OCI-LY3 (cell line): ENCODE measurements around the gene HGF.

ENCODE experiments used
- H2AFZ ChIP-seq: fragments of 200-600, 300-600 bp; shearing (Covaris generic); 2 replicates; pipeline ENCODE4 v1.6.0; 2014; ENCODE audit warnings: antibody characterized with exemption, low read depth, low read length
- H3K27ac ChIP-seq: fragments of 200-600, 300-600 bp; sonication (generic); 2 replicates; pipeline ENCODE4 v1.5.1; 2014; ENCODE audit warnings: mild to moderate bottlenecking, low read length, moderate library complexity, mixed read lengths
- H3K27me3 ChIP-seq: fragments of 200-600, 300-600 bp; sonication (generic); 2 replicates; pipeline ENCODE4 v1.6.1; 2014; ENCODE audit warnings: low read depth, low read length, mixed read lengths
- H3K36me3 ChIP-seq: fragments of 200-600, 300-600 bp; sonication (generic); replicated peaks from 2 replicates; pipeline ENCODE3; 2014; ENCODE audit warnings: low read depth, low read length, mixed read lengths
- H3K4me1 ChIP-seq: fragments of 300-600, 200-600 bp; sonication (generic); 2 replicates; pipeline ENCODE4 v1.6.1; 2014; ENCODE audit warnings: low read length, mixed read lengths
- H3K4me2 ChIP-seq: fragments of 200-600, 300-600 bp; sonication (generic); 2 replicates; pipeline ENCODE4 v1.6.1; 2014; ENCODE audit warnings: low read length, mixed read lengths
- H3K4me3 ChIP-seq: fragments of 300-600, 200-600 bp; sonication (generic); 2 replicates; pipeline ENCODE4 v1.5.1; 2014; ENCODE audit warnings: antibody characterized with exemption, mild to moderate bottlenecking, low read length, moderate library complexity
- H3K79me2 ChIP-seq: fragments of 300-600, 200-600 bp; shearing (Covaris generic); 2 replicates; pipeline ENCODE4 v1.6.1; 2014; ENCODE audit warnings: mild to moderate bottlenecking, low read length, mixed read lengths
- H3K9ac ChIP-seq: fragments of 300-600, 200-600 bp; shearing (Covaris generic); 2 replicates; pipeline ENCODE4 v1.6.0; 2014; ENCODE audit warnings: mild to moderate bottlenecking, low read length, moderate library complexity
- H3K9me3 ChIP-seq: fragments of 200-600, 300-600 bp; shearing (Covaris generic); 2 replicates; pipeline ENCODE4 v1.6.1; 2014; ENCODE audit warnings: low read length, mixed read lengths; ENCODE audit not compliant: insufficient read depth
- H4K20me1 ChIP-seq: fragments of 200-600, 300-600 bp; sonication (generic); 2 replicates; pipeline ENCODE4 v1.6.1; 2016; ENCODE audit warnings: low read length, mixed read lengths; ENCODE audit not compliant: insufficient read depth
- EZH2phosphoT487 ChIP-seq: fragments of 200-600 bp; shearing (Covaris generic); IDR thresholded peaks from 2 replicates; pipeline ENCODE4 v1.6.1; 2018; ENCODE audit warnings: antibody characterized with exemption, mixed run types, low read depth
- TF ChIP-seq, protein P1 (sequence below): fragments of 200-600, 300-600 bp; sonication (generic); IDR thresholded peaks from 2 replicates; pipeline ENCODE4 v1.5.1; 2014; ENCODE audit warnings: antibody characterized with exemption, low read length, low read depth

HGF gene

DNA sequence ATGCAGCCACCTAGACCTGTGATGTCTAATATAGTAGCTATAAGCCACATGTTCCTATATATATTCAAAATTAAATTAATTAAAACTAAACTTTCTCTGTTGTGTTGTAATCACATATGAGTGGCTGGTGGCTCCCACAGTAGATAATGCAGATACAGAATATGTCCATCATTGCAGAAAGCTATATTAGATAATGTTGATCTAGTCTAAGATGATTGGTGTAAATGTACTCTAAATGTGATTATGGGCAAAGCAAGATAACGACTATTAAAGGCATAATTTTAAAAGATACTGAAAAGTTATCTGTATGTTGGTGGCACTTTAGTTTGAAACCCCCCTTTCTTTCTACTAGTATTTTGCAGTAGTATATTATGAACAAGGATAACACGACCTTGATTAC, 5.7 kb upstream of the HGF start:
- no peak overlapping the region for H3K4me3 ChIP-seq
- no peak overlapping the region for H3K9ac ChIP-seq
- no peaks in the 10 kb centered on the region for H3K9me3 ChIP-seq
- peaks cover 7% of the 10 kb centered on the region for H3K4me1 ChIP-seq
- no peak overlapping the region for H3K4me2 ChIP-seq
- TF ChIP-seq, protein P1, sequence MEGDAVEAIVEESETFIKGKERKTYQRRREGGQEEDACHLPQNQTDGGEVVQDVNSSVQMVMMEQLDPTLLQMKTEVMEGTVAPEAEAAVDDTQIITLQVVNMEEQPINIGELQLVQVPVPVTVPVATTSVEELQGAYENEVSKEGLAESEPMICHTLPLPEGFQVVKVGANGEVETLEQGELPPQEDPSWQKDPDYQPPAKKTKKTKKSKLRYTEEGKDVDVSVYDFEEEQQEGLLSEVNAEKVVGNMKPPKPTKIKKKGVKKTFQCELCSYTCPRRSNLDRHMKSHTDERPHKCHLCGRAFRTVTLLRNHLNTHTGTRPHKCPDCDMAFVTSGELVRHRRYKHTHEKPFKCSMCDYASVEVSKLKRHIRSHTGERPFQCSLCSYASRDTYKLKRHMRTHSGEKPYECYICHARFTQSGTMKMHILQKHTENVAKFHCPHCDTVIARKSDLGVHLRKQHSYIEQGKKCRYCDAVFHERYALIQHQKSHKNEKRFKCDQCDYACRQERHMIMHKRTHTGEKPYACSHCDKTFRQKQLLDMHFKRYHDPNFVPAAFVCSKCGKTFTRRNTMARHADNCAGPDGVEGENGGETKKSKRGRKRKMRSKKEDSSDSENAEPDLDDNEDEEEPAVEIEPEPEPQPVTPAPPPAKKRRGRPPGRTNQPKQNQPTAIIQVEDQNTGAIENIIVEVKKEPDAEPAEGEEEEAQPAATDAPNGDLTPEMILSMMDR = no peak
- no peak for TF ChIP-seq EZH2phosphoT487
- no peak overlapping the region for H2AFZ ChIP-seq
- no peaks in the 10 kb centered on the region for H4K20me1 ChIP-seq
- H3K79me2 ChIP-seq = no peaks in the 10 kb centered on the region
- no peak overlapping the region for H3K27ac ChIP-seq
- no peaks in the 10 kb centered on the region for H3K36me3 ChIP-seq
- no peaks in the 10 kb centered on the region for H3K27me3 ChIP-seq

DNA sequence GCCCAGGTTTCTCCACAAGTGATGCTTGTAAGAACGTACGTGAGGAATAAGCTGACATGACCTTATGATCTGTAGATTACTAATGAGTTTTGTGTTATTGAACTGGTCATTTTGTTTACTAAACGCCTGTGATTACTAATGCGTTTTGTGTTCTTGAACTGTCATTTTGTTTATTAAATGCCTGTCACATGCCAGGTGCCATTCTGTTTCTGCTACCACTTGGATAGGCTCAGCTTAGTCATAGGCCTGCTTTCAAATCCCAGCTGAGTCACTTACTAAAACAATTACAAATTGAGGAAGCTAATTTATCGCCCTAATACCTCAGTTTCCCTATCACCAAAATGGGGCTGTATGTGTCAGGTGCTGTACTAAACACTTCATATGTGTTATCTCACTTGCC, 4.7 kb upstream of the HGF start:
- H3K27me3 ChIP-seq = no peaks in the 10 kb centered on the region
- H3K4me2 ChIP-seq = no peak overlapping the region
- H3K9ac ChIP-seq = no peak overlapping the region
- no peak overlapping the region for H3K27ac ChIP-seq
- H3K79me2 ChIP-seq = no peaks in the 10 kb centered on the region
- H3K36me3 ChIP-seq = no peaks in the 10 kb centered on the region
- no peaks in the 10 kb centered on the region for H3K9me3 ChIP-seq
- peaks cover 7% of the 10 kb centered on the region for H3K4me1 ChIP-seq
- TF ChIP-seq, protein P1 = no peak
- no peak for TF ChIP-seq EZH2phosphoT487
- H2AFZ ChIP-seq = no peak overlapping the region
- no peak overlapping the region for H3K4me3 ChIP-seq
- H4K20me1 ChIP-seq = no peaks in the 10 kb centered on the region

DNA sequence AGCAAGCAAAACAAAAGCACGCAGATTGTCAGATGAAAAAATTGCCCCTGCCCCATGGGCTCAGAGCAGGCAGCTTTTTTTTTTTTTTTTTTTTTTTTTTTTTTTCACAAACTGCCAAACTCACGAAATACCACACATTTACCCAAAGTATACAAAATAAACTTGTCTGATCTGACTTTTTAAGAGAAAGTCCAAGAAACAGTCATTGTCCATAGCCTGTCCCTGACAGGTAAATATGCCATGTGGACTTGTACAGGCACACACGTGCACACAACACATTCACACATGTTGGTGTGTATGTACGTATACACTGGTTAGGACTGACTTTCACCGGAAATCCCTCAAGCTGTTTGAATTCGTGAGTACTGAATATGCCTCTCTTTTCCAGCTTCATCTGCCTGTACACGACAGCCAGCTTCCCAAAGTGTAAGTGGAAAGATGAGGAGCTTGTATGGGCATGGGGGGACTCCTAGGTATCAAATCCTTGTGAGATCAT, 929 bp upstream of the HGF start:
- no peaks in the 10 kb centered on the region for H3K27me3 ChIP-seq
- no peak for TF ChIP-seq EZH2phosphoT487
- TF ChIP-seq, protein P1 = no peak
- H3K36me3 ChIP-seq = no peaks in the 10 kb centered on the region
- no peak overlapping the region for H3K9ac ChIP-seq
- H3K4me2 ChIP-seq = no peak overlapping the region; the same call in 1 of the 2 replicates
- H3K4me1 ChIP-seq = peaks cover 9% of the 10 kb centered on the region; the same call in 1 of the 2 replicates
- H2AFZ ChIP-seq = peak overlapping the region; percentile 85
- no peaks in the 10 kb centered on the region for H4K20me1 ChIP-seq
- H3K79me2 ChIP-seq = no peaks in the 10 kb centered on the region
- no peak overlapping the region for H3K27ac ChIP-seq
- H3K9me3 ChIP-seq = no peaks in the 10 kb centered on the region
- no peak overlapping the region; the same call in 1 of the 2 replicates for H3K4me3 ChIP-seq

DNA sequence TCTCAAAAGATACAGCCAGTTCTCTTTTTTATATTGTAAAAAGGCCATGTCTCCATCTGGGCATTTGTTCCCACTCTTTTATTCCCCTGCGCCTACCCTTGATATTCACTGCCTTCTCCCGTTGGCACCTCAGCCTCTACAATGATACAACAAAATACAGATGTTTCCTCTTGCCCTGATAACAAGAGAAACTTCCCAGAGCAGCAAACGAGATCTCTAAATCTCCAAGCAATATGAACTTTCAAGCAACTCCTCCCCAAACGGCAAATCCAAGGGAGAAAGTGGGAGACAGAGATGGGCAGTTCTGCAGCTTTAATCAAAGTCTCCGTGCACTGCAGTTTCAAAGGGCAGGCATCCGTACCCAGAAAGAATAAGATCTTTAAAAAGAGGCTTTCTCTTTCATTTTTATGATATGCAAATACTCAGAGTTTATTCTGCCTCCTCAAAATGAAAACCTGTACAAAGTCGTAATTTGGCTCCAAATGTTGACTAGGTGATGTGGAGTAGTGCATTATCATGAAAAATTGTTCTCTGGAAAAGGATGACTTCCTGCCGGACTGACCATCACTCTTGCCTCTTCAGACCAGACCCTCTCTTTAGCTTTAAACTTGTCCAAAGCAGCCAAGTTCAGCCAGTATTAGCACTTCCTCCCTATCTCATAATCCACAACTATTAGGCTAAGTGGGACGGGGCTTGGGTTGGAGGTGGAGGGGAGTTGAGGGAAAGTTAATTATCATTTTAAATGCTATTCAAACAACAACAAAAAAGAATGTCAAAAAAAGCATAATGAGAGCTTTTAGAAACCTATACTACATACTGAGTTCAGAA, 682 bp downstream of the HGF start:
- Histone ChIP-seq H4K20me1 (no peaks in the 10 kb centered on the region), H3K27me3 (no peaks in the 10 kb centered on the region), H3K4me3 (peak overlapping the region; percentile 20; the same call in 1 of the 2 replicates), H3K4me2 (peak overlapping the region; percentile 48), H3K4me1 (peaks cover 9% of the 10 kb centered on the region; the same call in 1 of the 2 replicates), H3K9me3 (no peaks in the 10 kb centered on the region), H3K36me3 (no peaks in the 10 kb centered on the region), H3K9ac (no peak overlapping the region), H3K79me2 (no peaks in the 10 kb centered on the region), H3K27ac (no peak overlapping the region), H2AFZ (peak overlapping the region; percentile 58)
- no peak for TF ChIP-seq EZH2phosphoT487
- TF ChIP-seq, protein P1 = no peak
